Panc1 (cell line): ENCODE results near the gene TBC1D10A. TPM values are rescaled to one million over a fixed set of nuclear protein-coding genes. Genes with fewer than 3 reads are reported as not detected.

Experiments used
- ATAC-seq: fragments of 200-7000 bp; cut with Tn5 transposase; 2 replicates; pipeline ENCODE4 v1.9.1; 2020; ENCODE audit warnings: mild to moderate bottlenecking, moderate library complexity
- BruUV-seq: library from RNA; stranded (reverse); fragments of 400-500 nt; replicated peaks from 2 replicates; lab custom pipeline; 2021; lab: Mats Ljungman, UMichigan
- CTCF ChIA-PET: fragments of 300-600 bp; sonication (Branson Sonifier 250); formaldehyde crosslinking; loops from one replicate; lab custom pipeline; 2022; ENCODE audit warnings: antibody characterized with exemption; lab: Charles Lee
- POLR2A ChIA-PET: fragments of 300-600 bp; sonication (Branson Sonifier 250); formaldehyde crosslinking; loops from one replicate; lab custom pipeline; 2022; ENCODE audit warnings: antibody characterized with exemption; lab: Charles Lee
- DNase-seq: peaks from one replicate; pipeline ENCODE4 v3.0.0-alpha.2; 2010; ENCODE audit warnings: low read depth, low spot score
- H3K27ac ChIP-seq: 2 replicates; pipeline ENCODE4 v1.5.1; 2011; ENCODE audit warnings: mild to moderate bottlenecking, low read length, inconsistent platforms
- H3K27me3 ChIP-seq: fragments of 200-500 bp; sonication (Bioruptor generic); 2 replicates; pipeline ENCODE4 v1.6.0; 2014; ENCODE audit warnings: low read length, inconsistent platforms; ENCODE audit not compliant: control insufficient read depth, insufficient read depth
- H3K36me3 ChIP-seq: fragments of 200-500 bp; sonication (Bioruptor generic); 2 replicates; pipeline ENCODE4 v1.5.1; 2014; ENCODE audit warnings: inconsistent platforms, mild to moderate bottlenecking, low read length, moderate library complexity; ENCODE audit not compliant: control insufficient read depth, insufficient read depth
- H3K4me1 ChIP-seq: 2 replicates; pipeline ENCODE4 v1.5.1; 2011; ENCODE audit warnings: inconsistent platforms, mild to moderate bottlenecking, low read length, moderate library complexity; ENCODE audit not compliant: control insufficient read depth, insufficient read depth
- H3K4me3 ChIP-seq, 2 experiments: 2 replicates each; pipeline ENCODE4 v1.5.1; 2011 to 2012; ENCODE audit warnings: low read depth in 2 of 2, low read length in 2 of 2, mild to moderate bottlenecking in 2 of 2, inconsistent platforms in 1 of 2, moderate library complexity in 1 of 2
- H3K9me3 ChIP-seq: fragments of 200-500 bp; sonication (Bioruptor generic); 2 replicates; pipeline ENCODE4 v1.5.1; 2014; ENCODE audit warnings: low read depth, mild to moderate bottlenecking, inconsistent platforms, low read length, moderate library complexity; ENCODE audit not compliant: control insufficient read depth, insufficient read depth
- TCF7L2 ChIP-seq: IDR thresholded peaks from 2 replicates; pipeline ENCODE4 v1.6.1; 2011; ENCODE audit warnings: mild to moderate bottlenecking, low read depth, low read length, inconsistent platforms
- in situ Hi-C: cut with HindIII; loops from 2 replicates; pipeline ENCODE4 v1.10.0; 2016; ENCODE audit warnings: low sequenced_read_pairs, low pct_unique_long_range_greater_than_20kb
- intact Hi-C: fragments of 100-400 bp; cut with micrococcal nuclease; formaldehyde crosslinking; loops from one replicate; pipeline ENCODE4 v1.10.0; 2022; ENCODE audit not compliant: unreplicated experiment
- total RNA-seq: library from RNA; stranded (reverse); gene quantifications from one replicate; pipeline ENCODE4 v1.2.1, GENCODE V29; 2021; ENCODE audit not compliant: unreplicated experiment
- TF ChIP-seq, protein P1 (sequence below), 2 experiments: IDR thresholded peaks; 2 replicates each; pipeline ENCODE4 v1.6.1; 2011 to 2012; ENCODE audit warnings: low read depth in 2 of 2, control low read depth in 1 of 2, low read length in 1 of 2, mild to moderate bottlenecking in 1 of 2, moderate library complexity in 1 of 2; ENCODE audit not compliant: insufficient read depth in 1 of 2
- TF ChIP-seq, protein P2 (sequence below): fragments of 450-650 bp; IDR thresholded peaks from 2 replicates; pipeline ENCODE4 v1.5.1; 2017; ENCODE audit warnings: mild to moderate bottlenecking

TBC1D10A gene
- total RNA-seq, 1 experiment from 2014 or later, result 14.9 TPM

DNA sequence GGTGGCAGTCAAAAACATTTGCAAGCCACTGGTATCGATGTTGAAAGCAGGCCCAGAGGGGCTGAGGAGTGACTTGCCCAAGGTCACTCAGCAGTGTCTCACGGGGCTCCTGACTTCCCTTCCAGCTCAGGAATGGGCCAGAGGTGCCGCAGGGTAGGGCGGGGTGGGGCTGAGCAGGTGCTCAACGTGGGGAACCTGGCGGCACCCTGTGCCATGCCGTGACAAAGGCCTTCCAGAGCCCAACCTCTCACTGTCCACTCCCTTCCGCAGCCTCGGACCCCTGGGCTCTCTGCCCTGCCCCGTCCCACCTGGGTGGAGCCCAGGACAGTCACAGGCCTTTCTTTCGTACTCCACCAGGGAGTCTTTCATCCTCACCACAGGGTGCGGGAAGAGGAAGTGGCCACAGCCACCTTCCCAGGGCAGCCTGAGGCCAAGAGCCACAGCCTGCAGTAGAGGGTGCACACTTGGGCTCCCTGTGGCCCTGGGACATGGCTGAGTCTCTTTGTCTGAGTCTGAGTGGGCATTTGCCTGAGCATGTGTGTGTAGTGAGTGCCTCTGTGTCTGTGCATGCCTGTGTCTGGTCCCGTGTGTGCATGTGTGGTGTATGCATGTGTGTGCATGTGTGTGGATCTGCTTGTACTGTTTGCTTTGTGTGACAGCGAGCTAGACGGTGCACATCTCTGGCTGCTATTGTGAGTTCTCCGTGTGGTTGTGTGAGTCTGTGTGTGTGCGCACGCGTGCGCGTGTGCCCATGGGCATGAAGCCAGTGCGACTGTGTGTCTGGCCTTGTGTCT is 74.1 kb downstream of the TBC1D10A start:
- Histone ChIP-seq H3K36me3 (no peaks in the 10 kb centered on the region; the same call in 1 of the 2 replicates), H3K4me3 (peak overlapping the region in 1 of 2 experiments; percentile 23; a peak in 1 of 4 replicates), H3K9me3 (no peaks in the 10 kb centered on the region), H3K27ac (peak overlapping the region; percentile 89), H3K4me1 (peaks cover 71% of the 10 kb centered on the region), H3K27me3 (no peaks in the 10 kb centered on the region)
- ATAC-seq, result peak; percentile 11
- CTCF ChIA-PET, result no interaction called here
- intact Hi-C loops, result no loop called here
- BruUV-seq, result no TSS peak
- POLR2A ChIA-PET, result interaction anchor here (0.5 to 1.1 kb wide), 3 partner anchors 36 to 142 kb away, joined by 3 to 6 read pairs (median 6); partner anchors contain the start of gene CASTOR1
- in situ Hi-C loops, result no loop called here
- DNase-seq, result no peak
- TF ChIP-seq TCF7L2, result peak; percentile 86
- TF ChIP-seq, protein P1, sequence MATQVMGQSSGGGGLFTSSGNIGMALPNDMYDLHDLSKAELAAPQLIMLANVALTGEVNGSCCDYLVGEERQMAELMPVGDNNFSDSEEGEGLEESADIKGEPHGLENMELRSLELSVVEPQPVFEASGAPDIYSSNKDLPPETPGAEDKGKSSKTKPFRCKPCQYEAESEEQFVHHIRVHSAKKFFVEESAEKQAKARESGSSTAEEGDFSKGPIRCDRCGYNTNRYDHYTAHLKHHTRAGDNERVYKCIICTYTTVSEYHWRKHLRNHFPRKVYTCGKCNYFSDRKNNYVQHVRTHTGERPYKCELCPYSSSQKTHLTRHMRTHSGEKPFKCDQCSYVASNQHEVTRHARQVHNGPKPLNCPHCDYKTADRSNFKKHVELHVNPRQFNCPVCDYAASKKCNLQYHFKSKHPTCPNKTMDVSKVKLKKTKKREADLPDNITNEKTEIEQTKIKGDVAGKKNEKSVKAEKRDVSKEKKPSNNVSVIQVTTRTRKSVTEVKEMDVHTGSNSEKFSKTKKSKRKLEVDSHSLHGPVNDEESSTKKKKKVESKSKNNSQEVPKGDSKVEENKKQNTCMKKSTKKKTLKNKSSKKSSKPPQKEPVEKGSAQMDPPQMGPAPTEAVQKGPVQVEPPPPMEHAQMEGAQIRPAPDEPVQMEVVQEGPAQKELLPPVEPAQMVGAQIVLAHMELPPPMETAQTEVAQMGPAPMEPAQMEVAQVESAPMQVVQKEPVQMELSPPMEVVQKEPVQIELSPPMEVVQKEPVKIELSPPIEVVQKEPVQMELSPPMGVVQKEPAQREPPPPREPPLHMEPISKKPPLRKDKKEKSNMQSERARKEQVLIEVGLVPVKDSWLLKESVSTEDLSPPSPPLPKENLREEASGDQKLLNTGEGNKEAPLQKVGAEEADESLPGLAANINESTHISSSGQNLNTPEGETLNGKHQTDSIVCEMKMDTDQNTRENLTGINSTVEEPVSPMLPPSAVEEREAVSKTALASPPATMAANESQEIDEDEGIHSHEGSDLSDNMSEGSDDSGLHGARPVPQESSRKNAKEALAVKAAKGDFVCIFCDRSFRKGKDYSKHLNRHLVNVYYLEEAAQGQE (IDR thresholded peaks at IDR 0.05; ENCODE audit: insufficient read depth in 1 of 2, low read depth in 2 of 2, low read length in 1 of 2), result no peak
- TF ChIP-seq, protein P2, sequence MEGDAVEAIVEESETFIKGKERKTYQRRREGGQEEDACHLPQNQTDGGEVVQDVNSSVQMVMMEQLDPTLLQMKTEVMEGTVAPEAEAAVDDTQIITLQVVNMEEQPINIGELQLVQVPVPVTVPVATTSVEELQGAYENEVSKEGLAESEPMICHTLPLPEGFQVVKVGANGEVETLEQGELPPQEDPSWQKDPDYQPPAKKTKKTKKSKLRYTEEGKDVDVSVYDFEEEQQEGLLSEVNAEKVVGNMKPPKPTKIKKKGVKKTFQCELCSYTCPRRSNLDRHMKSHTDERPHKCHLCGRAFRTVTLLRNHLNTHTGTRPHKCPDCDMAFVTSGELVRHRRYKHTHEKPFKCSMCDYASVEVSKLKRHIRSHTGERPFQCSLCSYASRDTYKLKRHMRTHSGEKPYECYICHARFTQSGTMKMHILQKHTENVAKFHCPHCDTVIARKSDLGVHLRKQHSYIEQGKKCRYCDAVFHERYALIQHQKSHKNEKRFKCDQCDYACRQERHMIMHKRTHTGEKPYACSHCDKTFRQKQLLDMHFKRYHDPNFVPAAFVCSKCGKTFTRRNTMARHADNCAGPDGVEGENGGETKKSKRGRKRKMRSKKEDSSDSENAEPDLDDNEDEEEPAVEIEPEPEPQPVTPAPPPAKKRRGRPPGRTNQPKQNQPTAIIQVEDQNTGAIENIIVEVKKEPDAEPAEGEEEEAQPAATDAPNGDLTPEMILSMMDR, result no peak

DNA sequence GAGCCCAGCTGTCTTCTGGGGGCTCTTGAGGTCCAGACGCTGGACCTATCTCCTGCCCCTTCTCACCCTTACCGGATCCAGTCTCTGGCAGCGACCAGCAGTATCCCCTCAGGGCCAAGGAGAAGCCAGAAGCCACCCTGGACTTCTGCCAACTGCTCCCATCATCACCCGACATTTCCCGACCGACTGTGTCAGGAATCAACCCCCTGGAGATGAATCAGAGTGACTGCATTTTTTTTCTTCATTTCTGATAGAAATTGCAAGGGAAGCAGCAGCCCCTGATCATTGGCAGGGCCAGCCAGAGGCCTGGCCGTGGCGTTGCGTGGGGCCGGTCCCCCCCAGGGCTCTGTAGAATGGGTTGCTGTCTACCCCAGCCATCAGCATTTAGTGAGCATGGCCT is 75.0 kb downstream of the TBC1D10A start:
- no TSS peak for BruUV-seq
- intact Hi-C loops (no loop called here), in situ Hi-C loops (no loop called here)
- Histone ChIP-seq H3K4me1 (peaks cover 79% of the 10 kb centered on the region), H3K9me3 (no peaks in the 10 kb centered on the region), H3K27me3 (no peaks in the 10 kb centered on the region), H3K36me3 (no peaks in the 10 kb centered on the region; the same call in 1 of the 2 replicates), H3K27ac (peak overlapping the region; percentile 89), H3K4me3 (no peak overlapping the region)
- POLR2A ChIA-PET, result interaction anchor here (0.5 to 1.1 kb wide), 3 partner anchors 37 to 141 kb away, joined by 3 to 6 read pairs (median 6); partner anchors contain the start of gene CASTOR1
- DNase-seq, result no peak
- TF ChIP-seq, protein P1 (IDR thresholded peaks at IDR 0.05; ENCODE audit: insufficient read depth in 1 of 2, low read depth in 2 of 2, low read length in 1 of 2), result no peak
- CTCF ChIA-PET, result interaction anchor here (1.1 kb wide), 1 partner anchor 39 kb away, joined by 3 read pairs; no protein-coding TSS in a partner anchor
- ATAC-seq, result no peak
